AG08395 (cell line): ENCODE measurements around the gene PPM1M.

Source experiments
- DNase-seq: peaks from one replicate; pipeline ENCODE4 v3.0.0; 2012; ENCODE audit warnings: mixed read lengths, low spot score

PPM1M gene

DNA sequence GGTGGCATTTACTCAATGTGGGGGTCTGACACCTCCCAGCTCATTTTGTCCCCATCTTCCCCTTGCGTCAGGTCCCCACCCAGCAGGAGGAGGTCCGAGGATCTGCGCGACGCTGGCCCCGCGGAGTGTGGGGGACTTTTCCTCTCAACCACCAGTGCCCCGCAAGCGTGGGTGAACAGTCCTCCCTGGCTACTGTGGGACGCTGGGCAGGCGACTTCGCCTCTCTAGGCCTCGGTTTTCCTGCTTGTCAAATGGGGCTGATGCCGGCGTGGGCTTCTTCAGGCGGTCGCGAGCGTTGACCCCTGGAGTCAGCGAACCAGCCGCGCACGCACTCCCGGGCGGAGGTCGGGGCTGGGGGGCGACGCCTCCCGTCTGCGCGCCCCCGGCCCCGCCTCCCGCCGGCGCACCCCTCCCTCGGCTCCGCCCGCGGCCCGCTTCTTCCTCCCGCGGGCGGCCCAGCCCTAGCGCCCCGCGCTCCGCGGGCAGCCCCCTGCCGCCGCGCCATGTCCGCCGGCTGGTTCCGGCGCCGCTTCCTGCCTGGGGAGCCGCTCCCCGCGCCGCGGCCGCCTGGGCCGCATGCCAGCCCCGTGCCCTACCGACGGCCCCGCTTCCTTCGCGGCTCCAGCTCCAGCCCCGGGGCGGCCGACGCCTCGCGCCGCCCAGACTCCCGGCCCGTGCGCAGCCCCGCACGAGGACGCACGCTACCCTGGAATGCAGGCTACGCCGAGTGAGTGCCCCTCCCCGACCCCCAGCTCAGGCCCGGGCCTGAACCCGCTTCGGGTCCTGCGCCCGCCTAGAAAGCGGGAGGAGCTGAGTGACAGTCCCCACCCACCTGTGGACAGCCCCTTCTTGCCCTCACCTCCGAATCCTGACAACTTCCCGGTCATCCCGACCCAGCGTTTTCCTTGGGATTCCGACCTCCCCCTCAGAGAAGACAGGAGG is at the start of gene PPM1M:
TSS of gene PPM1M (plus strand) at position 438 of the 942 bp plus-strand sequence. CDS start at position 504, 66 bp downstream.
- peak; percentile 65 for DNase-seq

DNA sequence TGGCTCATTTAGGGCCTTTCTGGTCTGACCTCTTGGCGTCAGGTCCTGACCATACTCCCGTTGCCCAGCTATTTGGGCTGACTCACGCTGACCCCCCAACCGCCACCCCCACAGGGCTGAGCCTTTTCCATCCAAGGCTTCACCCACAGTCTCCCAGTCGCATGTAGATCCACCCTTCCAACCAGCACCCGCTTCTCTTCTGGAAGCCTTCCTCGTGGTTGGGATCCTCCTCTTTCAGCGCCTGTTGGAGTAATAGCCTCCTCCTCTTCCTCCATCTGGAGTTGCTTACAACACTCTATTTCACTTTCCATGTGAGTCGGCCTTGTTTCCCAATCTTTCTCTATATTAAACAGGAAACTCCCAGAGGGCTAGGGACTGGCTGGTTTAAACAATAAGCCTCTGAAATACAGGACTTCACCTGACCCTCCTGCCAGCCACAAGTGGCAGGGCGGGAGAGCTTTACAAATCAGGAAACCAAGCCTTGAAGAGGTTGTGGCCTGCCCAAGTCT is 49.7 kb upstream of the PPM1M start:
- peak; percentile 71 for DNase-seq

DNA sequence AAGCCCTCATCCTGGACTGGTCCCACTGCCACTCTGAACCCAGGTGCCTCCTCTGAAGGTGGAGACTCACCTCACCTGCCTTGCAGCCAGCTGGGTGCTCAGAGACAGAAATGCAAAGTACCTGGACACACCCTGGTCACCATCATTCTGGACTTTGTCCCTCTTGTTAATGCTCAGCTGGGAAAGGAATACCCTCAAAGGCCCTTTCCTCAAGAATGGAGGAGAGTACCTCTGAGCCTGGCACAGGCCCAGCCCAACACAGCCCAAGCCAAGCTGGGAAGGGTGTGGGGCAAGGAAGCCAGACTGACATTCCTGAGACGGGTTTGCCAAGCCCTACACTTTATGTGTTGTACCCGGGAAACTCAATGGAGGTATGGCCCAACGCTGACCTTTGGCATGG is 48.6 kb upstream of the PPM1M start:
- DNase-seq: no peak

- DNase-seq: no peak
Observed at GRCh38 chr3:52197499-52197841, 48.1 kb upstream of the PPM1M start.

DNA sequence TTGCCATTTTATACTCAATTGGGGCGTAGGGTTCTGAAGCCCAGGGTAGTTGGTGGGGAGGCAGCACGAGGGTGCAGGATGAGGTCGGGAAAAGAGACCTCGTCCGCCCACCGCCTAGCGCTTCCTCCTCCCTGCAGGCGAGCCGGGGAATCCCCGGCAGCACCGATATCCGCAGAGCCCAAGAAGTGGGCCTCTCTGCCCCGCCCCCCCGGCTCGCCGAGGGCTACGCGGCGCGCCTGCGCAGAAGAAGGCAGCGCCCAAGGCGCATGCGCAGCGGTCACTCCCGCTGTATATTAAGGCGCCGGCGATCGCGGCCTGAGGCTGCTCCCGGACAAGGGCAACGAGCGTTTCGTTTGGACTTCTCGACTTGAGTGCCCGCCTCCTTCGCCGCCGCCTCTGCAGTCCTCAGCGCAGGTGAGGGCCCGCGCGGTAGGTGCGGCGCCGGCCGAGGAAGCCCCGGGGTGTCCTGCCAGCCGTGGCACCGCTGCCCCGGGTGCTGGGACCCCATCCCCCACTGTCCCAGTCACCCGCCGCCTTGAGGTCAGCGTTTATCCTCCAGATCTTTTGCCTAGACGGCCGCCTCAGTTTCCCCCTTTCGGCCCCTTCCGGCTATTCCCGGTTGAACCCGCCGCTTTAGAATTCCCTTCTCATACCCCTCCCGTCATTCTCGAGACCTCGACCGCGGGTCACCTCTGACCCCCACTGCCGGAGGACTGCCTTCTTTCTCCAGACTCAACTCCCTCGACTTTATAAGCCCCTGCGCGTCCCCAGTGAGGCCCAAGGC is 47.5 kb upstream of the PPM1M start, which contains the start of gene ALAS1:
TSS of gene ALAS1 (plus strand) at position 319 of the 784 bp plus-strand sequence. CDS start 1,082 bp downstream, outside the sequence.
- peak; percentile 98 for DNase-seq

- DNase-seq: no peak
Observed at GRCh38 chr3:52198643-52199608, 46.6 kb upstream of the PPM1M start.

- DNase-seq: no peak
Observed at GRCh38 chr3:52200981-52201679, 44.4 kb upstream of the PPM1M start.

GRCh38 chr3:52202384-52203077 is 43.0 kb upstream of the PPM1M start:
- no peak for DNase-seq

DNA sequence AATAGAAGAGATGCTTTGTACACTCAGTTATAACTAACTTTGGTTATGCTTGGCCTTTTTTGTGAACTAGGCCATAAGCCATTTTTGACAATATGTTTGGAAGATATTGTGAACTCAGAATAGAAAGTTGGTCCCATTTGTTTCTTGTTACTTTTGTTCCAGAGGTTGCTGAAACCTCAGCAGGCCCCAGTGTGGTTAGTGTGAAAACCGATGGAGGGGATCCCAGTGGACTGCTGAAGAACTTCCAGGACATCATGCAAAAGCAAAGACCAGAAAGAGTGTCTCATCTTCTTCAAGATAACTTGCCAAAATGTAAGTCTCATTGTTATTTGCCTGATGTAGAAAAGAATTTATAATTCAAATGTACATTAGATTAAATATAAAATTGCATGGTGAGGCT is 41.9 kb upstream of the PPM1M start:
- DNase-seq: no peak

GRCh38 chr3:52204337-52205073 is 41.1 kb upstream of the PPM1M start:
- DNase-seq: no peak

DNA sequence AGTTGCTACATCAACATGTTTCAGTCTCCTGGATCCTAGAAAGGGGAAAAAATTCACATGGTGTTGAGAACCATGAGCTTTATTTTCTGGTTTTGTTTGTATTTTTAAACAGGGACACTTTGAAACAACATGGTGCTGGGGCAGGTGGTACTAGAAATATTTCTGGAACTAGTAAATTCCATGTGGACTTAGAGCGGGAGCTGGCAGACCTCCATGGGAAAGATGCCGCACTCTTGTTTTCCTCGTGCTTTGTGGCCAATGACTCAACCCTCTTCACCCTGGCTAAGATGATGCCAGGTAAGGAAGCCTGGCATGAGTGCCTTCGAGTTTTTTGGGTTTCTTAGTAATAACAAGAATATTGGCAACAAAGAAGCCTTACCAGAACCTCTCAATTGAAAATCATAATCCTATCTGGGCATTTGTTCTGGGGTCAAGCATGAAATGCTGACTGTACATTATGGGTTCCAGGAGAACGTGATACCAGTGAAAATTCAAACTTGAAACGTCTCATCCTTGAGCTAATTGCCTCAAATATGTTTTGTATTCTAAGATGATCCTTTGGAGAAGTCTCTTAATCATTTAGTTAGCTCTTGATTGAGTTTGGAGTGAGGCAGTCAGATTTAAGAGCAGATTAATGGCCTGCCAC is 39.7 kb upstream of the PPM1M start:
- no peak for DNase-seq

DNA sequence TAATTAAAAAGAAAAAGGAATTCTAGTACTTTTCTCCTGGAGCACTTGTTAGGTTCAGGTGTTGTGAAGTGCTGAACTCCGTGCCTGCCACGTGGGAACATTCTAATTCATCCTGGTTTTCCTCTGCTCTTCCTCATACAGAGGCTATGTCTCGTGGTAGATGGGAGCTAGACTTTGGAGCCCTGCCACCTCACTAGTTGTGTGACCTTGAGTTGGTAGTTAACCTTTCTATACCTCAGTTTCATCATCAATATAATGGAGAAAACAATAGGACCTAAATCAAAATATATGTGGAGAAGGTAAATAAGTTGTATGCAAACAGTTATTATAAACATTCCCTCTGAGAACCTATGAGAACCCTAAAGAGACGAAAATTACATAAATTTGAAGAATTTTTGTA is 37.0 kb upstream of the PPM1M start:
- no peak for DNase-seq

GRCh38 chr3:52210037-52210436 is 35.5 kb upstream of the PPM1M start:
- no peak for DNase-seq

DNA sequence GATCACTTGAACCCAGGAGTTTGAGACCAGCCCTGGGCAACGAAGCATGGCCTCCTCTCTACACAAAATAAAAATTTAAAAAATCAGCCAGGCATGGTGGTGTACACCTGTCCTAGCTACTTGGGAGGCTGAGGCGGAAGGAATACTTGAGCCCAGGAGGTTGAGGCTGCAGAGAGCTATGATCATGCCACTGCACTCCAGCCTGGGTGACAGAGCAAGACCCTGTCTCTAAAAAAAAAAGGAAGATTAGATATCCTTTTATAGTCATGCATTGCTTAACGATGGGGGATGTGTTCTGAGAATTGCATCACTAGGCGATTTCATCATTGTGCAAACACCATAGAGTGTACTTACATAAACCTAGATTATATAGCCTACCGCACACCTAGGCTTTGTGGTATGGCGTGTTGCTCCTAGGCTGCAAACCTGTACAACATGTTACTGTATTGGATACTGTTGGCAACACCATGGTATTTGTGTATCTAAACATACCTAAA is 35.0 kb upstream of the PPM1M start:
- no peak for DNase-seq

- DNase-seq: no peak
Observed at GRCh38 chr3:52211268-52211891, 34.2 kb upstream of the PPM1M start.

- no peak for DNase-seq
Observed at GRCh38 chr3:52213005-52213404, 32.6 kb upstream of the PPM1M start.

DNA sequence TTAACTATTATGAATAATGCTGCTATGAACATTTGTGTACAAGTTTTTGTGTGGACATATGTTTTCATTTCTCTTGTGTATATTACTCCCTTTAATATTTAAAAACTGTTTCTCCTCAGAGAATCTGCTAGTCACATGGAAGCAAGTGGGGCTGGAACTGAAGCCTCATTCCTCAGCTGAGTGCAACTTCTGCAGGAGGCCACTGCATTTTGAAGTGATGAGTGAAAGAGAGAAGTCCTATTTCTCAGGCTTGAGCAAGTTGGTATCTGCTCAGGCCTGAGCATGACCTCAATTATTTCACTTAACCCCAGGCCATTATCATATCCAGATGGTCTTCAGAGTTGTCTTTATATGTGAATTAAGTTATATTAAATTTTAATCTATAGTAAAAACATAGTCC is 31.7 kb upstream of the PPM1M start:
- DNase-seq: peak; percentile 46

- no peak for DNase-seq
Observed at GRCh38 chr3:52215351-52215750, 30.2 kb upstream of the PPM1M start.
